NCI-H345 treated with DMSO at 0.1 percent for 48 hours (cell line): ENCODE data around the gene FAM186B.

Experiments used
- DNase-seq: peaks from one replicate; lab custom pipeline; 2025; ENCODE audit not compliant: unreplicated experiment; lab: John Stamatoyannopoulos, UW

FAM186B gene

DNA sequence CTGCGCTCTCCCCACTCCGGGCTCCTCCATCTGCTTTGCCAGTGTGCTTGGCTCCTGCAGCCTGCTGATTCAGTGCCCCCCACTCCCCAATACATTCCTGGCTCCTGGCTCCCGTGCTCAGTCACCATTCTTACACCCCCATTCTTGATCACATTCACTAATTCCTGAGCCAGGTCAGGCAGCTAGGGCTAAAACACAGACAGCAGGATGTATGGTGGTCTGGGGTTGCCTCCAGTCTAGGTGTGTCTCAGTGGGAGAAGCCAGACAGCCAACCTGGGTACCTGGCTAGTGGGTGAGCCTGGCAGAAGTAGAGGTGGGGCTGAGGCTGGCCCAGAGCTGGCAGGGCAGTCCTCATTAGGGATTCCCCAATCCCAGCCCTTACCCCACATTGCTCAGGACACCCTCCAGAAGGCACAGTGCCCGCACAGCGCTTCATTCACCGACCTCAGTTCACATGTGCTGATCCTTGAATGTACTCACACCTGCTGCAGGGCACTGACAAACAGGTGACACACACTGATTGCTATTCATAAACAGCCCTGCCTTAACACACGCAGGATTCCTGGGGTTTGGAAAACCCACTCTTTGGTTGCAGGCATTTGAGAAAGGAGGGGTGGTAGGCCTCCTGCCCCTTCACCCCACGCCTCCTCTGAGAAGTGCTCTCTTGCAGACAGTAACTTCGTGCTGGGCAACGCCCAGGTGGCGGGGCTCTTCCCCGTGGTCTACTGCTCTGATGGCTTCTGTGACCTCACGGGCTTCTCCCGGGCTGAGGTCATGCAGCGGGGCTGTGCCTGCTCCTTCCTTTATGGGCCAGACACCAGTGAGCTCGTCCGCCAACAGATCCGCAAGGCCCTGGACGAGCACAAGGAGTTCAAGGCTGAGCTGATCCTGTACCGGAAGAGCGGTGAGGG lies 65.0 kb downstream of the FAM186B start:
- DNase-seq = no peak

DNA sequence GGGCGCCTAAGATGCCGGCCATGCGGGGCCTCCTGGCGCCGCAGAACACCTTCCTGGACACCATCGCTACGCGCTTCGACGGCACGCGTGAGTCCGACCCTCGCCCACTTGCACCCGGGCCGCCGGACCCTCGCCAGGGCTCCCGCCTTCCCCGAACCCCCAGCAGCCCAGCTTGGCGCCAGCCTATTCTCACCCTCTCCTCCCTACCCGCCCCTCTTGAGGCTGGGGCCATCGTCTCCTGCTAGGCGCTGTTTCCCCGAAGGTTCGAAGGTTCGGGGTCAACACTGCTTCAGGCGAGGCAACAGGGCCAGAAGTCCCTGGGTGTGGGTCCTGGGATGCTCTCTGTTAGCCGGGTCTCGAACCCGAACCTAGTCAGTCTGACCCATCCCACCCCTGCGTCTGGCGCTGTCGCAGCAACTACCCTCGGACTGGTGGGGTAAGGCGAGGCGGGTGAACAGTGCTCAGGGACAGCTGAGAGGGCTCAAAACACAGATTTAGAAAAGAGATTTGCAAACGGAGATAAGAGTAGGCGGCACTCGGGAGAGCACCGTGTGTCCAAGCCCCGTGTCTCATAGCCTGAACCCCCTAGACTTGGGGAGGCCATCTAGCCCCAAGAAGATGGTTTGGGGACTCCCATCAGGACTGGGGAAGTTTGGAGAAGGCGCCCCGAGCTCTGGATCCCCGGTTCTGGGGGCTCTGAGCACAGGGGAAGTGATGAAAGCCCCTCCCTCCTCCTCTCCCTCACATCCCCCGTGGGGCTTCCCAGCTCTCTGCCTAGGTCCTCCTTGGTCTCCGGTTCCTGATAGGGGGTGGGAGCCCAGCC lies 65.8 kb downstream of the FAM186B start:
- DNase-seq = no peak

DNA sequence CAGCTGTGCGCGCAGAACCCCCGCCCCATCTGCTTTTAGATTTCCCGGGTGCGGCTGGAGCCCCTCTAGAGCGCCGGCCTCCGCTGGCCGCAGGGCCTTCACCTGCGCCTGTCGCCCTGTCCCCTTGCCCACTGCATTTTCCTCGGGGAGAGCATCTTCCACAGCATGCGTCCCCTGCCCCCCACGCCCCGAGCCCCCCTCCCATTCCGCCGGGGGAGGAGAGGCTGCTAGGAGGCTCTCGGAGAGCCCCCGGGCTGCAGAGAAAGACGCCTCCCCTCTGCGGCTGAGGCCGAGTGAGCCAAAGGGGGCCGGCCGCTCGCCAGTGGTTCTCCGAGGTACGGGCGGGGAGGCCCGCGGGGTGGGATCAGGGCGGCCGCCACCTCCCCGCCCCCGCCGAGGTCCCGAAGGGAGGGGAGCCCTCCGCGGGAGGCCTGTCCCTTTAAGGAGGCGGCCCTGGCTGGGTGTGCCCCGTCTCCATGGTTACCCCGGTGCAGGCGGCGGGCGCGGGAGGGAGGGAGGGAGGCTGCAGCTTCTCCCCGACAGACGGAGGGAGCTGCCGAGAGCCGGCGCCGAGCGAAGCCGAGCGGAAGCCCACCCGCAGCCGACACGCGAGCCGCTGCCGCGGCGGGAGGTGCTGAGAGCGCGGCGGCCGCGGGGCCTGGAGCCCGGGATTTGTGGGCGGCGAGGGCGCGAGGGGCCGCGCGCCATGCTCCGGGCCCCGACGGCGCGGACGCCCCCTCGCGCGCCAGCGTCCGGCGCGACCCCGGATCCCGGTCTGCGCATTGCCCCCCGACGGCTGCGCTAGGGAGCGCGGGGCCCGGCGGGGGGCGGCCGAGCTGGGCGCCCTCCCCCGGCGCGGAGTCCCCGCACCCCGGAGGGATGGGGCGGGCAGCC lies 66.7 kb downstream of the FAM186B start, which contains the start of gene KCNH3:
TSS of gene KCNH3 (plus strand) at position 521 of the 894 bp plus-strand sequence. CDS start 387 bp downstream, outside the sequence.
- DNase-seq = no peak

DNA sequence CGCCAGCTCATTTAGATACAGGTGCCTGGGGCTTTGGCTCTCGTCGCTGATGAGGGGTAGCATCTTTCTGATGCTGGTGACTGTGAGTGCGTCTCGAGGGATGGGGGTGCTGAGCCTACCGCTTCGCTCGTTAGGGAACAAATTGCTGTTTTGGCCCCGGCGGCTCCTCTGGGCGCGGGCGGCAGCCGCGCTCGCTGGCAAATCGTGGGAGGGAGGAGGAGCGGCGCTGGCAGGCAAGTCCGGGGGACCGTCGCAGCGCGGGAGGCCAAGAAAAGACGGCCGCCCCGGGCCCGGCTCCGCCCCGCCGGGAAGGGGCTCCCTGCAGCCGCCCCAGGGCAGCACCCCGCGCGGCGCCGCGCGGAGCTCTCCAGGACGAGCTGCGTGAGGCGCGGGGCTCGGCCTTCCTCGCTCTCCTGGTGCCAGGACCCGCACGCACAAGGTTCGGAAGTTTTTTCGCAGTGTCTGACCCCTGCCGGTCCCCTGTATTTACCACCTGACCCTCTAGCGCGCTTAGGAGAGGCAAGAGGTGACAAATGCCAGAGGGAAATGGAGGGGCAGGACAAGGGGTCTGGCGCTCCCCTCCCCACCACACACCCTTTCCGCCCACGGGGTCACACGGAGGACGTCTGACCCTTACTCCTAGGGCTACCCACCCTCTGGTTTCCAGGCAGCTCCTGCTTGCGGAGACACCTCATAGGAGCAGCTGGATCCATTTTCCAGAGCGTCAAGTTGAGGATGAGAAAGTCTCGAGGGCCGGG lies 67.5 kb downstream of the FAM186B start:
- no peak for DNase-seq
